Ectodermal cell (in vitro differentiated cells): ENCODE data around the gene TOMM70.
A peak's percentile ranks its signal among the peaks of the same experiment; 100 is the strongest.
"Not testable (repeated sequence)": the region's sequence is repeated elsewhere in the genome, so short reads cannot be mapped to it uniquely, and the experiment has no call there.

Source experiments
- H3K27ac ChIP-seq: 2 replicates; pipeline ENCODE4 v1.7.0; 2013; ENCODE audit warnings: mild to moderate bottlenecking, low read depth, low read length; ENCODE audit not compliant: insufficient read depth, poor library complexity, severe bottlenecking
- H3K27me3 ChIP-seq: 2 replicates; pipeline ENCODE4 v1.7.0; 2013; ENCODE audit warnings: mild to moderate bottlenecking, low read length; ENCODE audit not compliant: insufficient read depth, control insufficient read depth, poor library complexity, severe bottlenecking
- H3K36me3 ChIP-seq: one replicate; pipeline ENCODE4 v1.7.0; 2013; ENCODE audit warnings: low read length; ENCODE audit not compliant: control insufficient read depth, insufficient read depth
- H3K4me1 ChIP-seq: one replicate; pipeline ENCODE4 v1.7.0; 2013; ENCODE audit warnings: low read length; ENCODE audit not compliant: control insufficient read depth, insufficient read depth
- H3K4me3 ChIP-seq: 2 replicates; pipeline ENCODE4 v1.7.0; 2013; ENCODE audit warnings: low read depth, low read length, control low read depth; ENCODE audit not compliant: insufficient read depth
- H3K9me3 ChIP-seq: 2 replicates; pipeline ENCODE4 v1.7.0; 2013; ENCODE audit warnings: mild to moderate bottlenecking, low read length, moderate library complexity; ENCODE audit not compliant: control insufficient read depth
- WGBS, 2 experiments: methylation state at CpG; one replicate each; pipeline ENCODE4 v1.1.7; 2013; ENCODE audit warnings: missing lambda C conversion rate in 2 of 2; 5-methylcytosine and 5-hydroxymethylcytosine counted together

TOMM70 gene

DNA sequence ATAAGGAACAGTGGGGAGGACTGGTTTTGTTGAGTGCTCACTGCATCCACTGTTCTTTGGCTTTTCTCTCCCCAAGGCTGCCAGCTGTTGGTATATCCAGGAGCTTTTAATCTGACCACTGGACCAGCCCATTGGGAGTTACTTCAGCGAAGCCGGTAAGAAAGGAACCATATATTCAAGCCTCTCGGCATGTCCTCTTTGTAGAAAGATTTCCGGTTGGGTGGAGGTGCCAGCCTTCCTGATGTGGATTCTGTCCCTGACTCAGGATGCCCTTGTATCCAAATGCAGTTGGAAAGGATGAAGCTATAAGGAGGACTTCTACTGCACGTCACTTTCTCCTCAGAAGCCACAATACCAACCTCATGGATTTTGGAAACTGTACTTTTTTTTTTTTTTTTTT is 52.2 kb downstream of the TOMM70 start:
- 93 to 94% methylated on average over 5 of the region's 5 CpGs for WGBS, 2 experiments
- Histone ChIP-seq H3K4me1 (no peaks in the 10 kb centered on the region), H3K27me3 (no peaks in the 10 kb centered on the region), H3K36me3 (no peaks in the 10 kb centered on the region), H3K9me3 (no peaks in the 10 kb centered on the region), H3K4me3 (no peak overlapping the region), H3K27ac (no peak overlapping the region)

DNA sequence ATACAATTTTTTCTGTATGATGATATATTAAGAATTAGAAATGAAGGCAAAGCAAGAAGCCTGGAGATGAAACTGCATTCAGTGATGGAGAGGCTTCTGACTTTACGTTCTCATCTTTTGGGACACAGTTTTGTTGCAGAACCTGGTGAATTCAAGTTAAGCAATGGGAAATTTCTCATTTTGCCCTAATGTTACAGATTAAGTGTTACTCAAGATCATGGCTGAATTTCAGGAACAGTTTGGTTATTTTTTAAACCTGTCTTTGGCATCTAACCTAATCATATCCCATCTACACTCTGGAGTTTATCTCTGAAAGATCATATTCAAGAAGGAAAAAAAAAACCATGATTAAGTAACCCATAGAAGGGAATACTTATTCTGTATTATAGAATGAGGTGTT is 60.4 kb downstream of the TOMM70 start:
- Histone ChIP-seq H3K27me3 (no peaks in the 10 kb centered on the region), H3K4me3 (no peak overlapping the region), H3K36me3 (peaks cover 5% of the 10 kb centered on the region), H3K9me3 (no peaks in the 10 kb centered on the region), H3K4me1 (peaks cover 1% of the 10 kb centered on the region), H3K27ac (no peak overlapping the region)
- WGBS, 2 experiments = 95 to 96% methylated on average over 1 of the region's 1 CpG

DNA sequence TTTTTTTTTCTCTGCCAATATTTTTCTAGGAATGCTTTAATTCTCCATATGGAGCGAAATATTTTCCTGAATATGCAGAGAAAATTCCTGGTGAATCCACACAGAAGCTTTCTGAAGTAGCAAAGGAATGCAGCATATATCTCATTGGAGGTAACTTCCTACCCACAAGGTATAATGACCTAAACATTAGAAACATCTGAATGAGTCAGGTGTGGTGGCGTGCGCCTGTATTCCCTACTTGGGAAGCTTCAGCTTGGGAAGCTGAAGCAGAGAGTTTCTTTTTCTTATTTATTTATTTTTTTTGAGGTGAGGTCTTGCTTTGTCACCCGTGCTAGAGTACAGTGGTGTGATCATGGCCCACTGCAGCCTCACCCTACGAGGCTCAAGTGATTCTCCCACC is 61.1 kb downstream of the TOMM70 start:
- 91 to 93% methylated on average over 4 to 5 of the region's 5 CpGs for WGBS, 2 experiments
- no peaks in the 10 kb centered on the region for H3K27me3 ChIP-seq
- H3K4me3 ChIP-seq = no peak overlapping the region
- peaks cover 9% of the 10 kb centered on the region for H3K4me1 ChIP-seq
- H3K9me3 ChIP-seq = no peaks in the 10 kb centered on the region
- H3K36me3 ChIP-seq = peaks cover 5% of the 10 kb centered on the region
- no peak overlapping the region for H3K27ac ChIP-seq

DNA sequence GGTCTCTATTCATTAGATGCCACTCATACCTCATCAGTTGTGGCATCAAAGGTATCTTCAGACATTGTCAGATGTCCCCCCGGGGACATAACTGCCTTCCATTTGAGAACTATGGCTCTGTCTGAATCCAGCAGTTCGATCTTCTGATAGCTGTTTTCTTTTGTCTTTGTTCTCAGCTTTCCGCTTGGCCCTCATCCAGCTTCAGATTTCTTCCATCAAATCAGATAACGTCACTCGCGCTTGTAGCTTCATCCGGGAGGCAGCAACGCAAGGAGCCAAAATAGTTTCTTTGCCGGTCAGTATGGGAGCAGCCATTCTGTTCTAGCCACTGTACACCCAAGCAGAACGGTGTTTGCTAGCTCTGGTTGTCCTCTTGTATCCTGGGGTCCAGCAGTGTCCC is 62.0 kb downstream of the TOMM70 start:
- peaks cover 9% of the 10 kb centered on the region for H3K4me1 ChIP-seq
- no peak overlapping the region for H3K4me3 ChIP-seq
- H3K36me3 ChIP-seq = peaks cover 5% of the 10 kb centered on the region
- H3K27ac ChIP-seq = no peak overlapping the region
- no peaks in the 10 kb centered on the region for H3K9me3 ChIP-seq
- H3K27me3 ChIP-seq = peaks cover 5% of the 10 kb centered on the region
- 94 to 97% methylated on average over 10 of the region's 10 CpGs for WGBS, 2 experiments

DNA sequence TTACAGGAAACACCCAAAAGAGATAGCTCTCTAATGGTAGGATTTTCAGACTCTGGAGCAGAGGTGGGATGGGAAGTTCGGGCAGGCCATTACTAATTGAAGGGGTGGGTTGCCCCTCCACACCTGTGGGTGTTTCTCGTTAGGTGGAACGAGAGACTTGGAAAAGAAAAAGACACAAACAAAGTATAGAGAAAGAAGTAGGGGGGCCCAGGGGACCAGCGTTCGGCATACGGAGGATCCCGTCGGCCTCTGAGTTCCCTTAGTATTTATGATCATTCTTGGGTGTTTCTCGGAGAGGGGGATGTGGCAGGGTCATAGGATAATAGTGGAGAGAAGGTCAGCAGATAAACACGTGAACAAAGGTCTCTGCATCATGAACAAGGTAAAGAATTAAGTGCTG is 64.7 kb downstream of the TOMM70 start:
- H3K9me3 ChIP-seq, H3K27ac ChIP-seq, H3K4me1 ChIP-seq, H3K4me3 ChIP-seq, H3K36me3 ChIP-seq: not testable (repeated sequence)
- H3K27me3 ChIP-seq = peaks cover 14% of the 10 kb centered on the region
- 92 to 95% methylated on average over 9 of the region's 10 CpGs for WGBS, 2 experiments

DNA sequence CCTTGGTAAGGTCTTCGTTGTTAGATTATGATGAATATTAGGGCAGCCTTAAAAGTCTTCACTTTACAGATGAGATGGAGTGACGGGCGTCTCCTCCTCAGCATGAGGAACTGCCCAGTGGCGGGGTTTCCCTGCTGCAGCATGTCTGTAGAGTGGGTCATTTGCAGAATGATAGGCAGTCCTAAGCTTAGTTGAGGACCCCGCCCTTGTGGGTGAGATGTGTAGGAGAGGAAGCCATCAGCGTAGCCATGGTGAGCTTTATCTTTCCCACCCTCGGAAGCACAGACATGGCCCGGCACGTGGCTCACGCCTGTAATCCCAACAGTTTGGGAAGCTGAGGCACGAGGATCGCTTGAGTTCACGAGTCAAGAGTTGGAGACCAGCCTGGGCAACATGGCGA is 65.5 kb downstream of the TOMM70 start:
- H3K9me3 ChIP-seq = no peaks in the 10 kb centered on the region
- peaks cover 9% of the 10 kb centered on the region for H3K4me1 ChIP-seq
- no peaks in the 10 kb centered on the region for H3K36me3 ChIP-seq
- H3K27ac ChIP-seq = no peak overlapping the region
- peak overlapping the region; percentile 59 for H3K4me3 ChIP-seq
- peaks cover 14% of the 10 kb centered on the region for H3K27me3 ChIP-seq
- WGBS, 2 experiments = 87 to 90% methylated on average over 14 of the region's 14 CpGs

DNA sequence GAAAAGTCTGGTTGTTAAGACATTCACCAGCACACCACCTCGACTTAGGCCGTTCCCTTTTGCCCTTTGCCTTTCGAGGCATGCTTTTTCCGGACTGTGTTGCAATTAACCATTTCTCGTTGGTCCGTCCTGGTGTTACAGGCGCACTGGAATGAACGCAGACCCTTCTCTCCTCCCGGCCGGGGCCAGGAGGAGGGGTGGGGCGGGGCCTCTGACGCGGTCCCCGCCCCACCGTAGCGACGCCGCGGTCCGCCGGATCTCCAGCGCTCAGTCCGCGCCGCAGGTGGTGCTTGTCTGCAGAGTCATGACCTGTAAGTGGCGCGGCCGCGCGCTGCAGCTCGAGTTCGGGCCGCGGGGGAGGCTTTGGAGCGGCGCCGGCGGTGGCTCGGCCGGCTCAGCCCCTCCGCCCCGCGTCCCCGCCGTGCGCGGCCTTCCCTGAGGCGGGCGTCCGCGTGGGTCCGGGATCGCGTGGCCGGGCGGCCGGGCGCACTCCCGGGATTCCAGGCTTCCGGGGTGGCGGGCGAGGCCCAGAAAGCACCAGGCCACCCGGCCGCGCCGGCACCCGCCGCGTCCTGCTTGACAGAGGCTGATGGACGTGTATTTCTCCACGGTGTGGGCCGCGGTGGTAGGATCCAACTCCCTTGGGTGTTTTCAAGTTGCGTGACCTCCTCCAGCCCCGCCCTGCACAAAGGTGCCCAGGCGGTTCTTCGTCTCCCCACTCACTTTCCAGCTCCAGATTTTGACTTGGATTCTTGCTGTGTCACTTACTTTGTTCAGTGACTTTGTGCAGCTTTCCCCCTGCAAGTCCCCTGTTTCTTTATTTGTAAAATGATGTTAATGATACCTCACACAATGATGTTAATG is 66.2 kb downstream of the TOMM70 start, which contains the start of gene NIT2:
Gene NIT2, plus strand, starts transcription at position 270 of the 864 bp plus-strand sequence. Its CDS starts 35 bp downstream, at position 305.
- Histone ChIP-seq H3K4me3 (peak within 1 kb of the TSS; percentile 59), H3K36me3 (no peaks in the 10 kb centered on the region), H3K9me3 (no peaks in the 10 kb centered on the region), H3K4me1 (peaks cover 9% of the 10 kb centered on the region), H3K27me3 (peaks cover 14% of the 10 kb centered on the region), H3K27ac (no peak within 1 kb of the TSS)
- 1% methylated on average over 77 of the region's 77 CpGs for WGBS, 2 experiments

DNA sequence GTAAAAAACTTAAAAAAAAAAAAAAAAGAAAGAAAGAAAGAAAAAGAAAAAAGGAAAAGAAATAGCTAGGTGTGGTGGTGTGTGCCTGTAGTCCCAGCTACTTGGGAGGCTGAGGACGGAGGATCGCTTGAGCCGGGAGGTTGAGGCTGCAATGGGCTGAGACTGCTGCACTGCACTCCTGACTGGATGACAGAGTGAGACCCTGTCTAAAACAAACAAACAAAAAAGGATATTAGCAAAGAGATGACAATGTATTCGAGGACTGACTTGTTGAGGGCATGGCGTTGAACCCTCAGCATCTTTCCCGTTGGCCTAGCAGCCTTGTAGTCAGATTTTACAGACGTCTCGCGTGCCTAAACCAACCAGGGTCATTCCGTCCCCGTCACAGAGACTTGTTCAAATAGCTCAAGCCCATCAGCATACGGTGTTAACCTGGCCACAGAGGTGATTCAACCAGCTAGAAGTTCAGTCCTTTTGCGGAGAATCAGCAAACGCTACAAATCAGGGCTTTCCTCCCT is 66.9 kb downstream of the TOMM70 start:
- Histone ChIP-seq H3K27ac (no peak overlapping the region), H3K4me3 (peak overlapping the region; percentile 59), H3K27me3 (peaks cover 14% of the 10 kb centered on the region), H3K9me3 (no peaks in the 10 kb centered on the region), H3K4me1 (peaks cover 9% of the 10 kb centered on the region), H3K36me3 (no peaks in the 10 kb centered on the region)
- WGBS, 2 experiments = 46% methylated on average over 14 of the region's 14 CpGs

DNA sequence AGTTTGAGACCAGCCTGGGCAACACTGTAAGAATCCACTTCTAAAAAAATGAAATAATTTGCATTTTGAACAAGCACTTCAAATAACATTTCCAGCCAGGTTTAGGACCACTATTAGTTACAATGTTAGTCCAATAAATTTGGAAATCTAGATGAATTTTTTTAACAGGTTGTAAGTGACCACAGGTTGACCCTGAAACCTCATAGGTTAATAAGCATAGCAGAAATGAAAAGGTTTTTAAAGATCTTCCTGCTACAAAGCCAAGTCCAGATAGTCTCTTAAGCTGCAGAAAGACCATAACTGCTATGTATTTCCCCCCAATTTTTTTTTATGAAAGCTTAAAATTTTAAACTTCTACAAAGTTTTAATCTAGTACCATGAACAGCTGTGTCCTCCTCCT is 67.8 kb downstream of the TOMM70 start:
- Histone ChIP-seq H3K4me3 (no peak overlapping the region), H3K27ac (no peak overlapping the region), H3K27me3 (peaks cover 14% of the 10 kb centered on the region), H3K4me1 (peaks cover 9% of the 10 kb centered on the region), H3K36me3 (no peaks in the 10 kb centered on the region), H3K9me3 (no peaks in the 10 kb centered on the region)

DNA sequence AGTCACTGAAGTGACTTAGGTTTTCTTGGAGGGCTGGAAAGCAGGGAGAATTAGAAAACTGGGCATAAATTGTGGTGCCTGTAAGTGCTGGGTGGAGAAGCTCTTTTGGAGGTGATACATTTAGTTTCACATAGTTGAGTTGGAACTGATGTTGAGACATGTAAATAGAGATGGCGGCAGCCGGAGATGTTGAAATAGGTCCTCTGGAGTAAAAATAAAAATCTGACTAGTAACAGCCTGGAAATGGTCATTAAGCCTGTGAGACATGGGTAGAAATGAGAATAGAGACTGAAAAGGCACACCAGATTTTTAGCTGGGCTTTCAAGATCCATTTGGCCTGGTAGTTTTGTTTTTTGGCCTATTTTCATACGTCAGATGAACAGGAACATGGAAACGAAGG is 69.2 kb downstream of the TOMM70 start:
- Histone ChIP-seq H3K27me3 (peaks cover 14% of the 10 kb centered on the region), H3K27ac (no peak overlapping the region), H3K4me3 (no peak overlapping the region), H3K9me3 (no peaks in the 10 kb centered on the region), H3K4me1 (peaks cover 9% of the 10 kb centered on the region), H3K36me3 (no peaks in the 10 kb centered on the region)
- WGBS, 2 experiments = 95 to 96% methylated on average over 4 of the region's 4 CpGs
